Epithelial cell of prostate (primary cell): ENCODE results near the gene EFCAB5.
"Not testable (repeated sequence)": the region's sequence is repeated elsewhere in the genome, so short reads cannot be mapped to it uniquely, and the experiment has no call there.

Experiments used
- DNase-seq: peaks from one replicate; pipeline ENCODE4 v3.0.0-alpha.2; 2011; ENCODE audit warnings: low read depth, low spot score
- H3K27ac ChIP-seq: fragments of 450-650 bp; 2 replicates; pipeline ENCODE4 v1.5.1; 2017; ENCODE audit warnings: mild to moderate bottlenecking

The EFCAB5 gene

GRCh38 chr17:30000001-30000754 is 58.7 kb downstream of the EFCAB5 start:
- H3K27ac ChIP-seq = no peak overlapping the region
- DNase-seq = no peak

- H3K27ac ChIP-seq = no peak overlapping the region
- DNase-seq = no peak
Observed at GRCh38 chr17:30000755-30001257, 59.4 kb downstream of the EFCAB5 start.

GRCh38 chr17:30002088-30002487 is 60.7 kb downstream of the EFCAB5 start:
- no peak for DNase-seq
- H3K27ac ChIP-seq = no peak overlapping the region

GRCh38 chr17:30005709-30006320 is 64.4 kb downstream of the EFCAB5 start:
- H3K27ac ChIP-seq = no peak overlapping the region
- no peak for DNase-seq

- not testable (repeated sequence) for H3K27ac ChIP-seq, DNase-seq
Observed at GRCh38 chr17:30011934-30012333, 70.5 kb downstream of the EFCAB5 start.

GRCh38 chr17:30021708-30022317 is 80.4 kb downstream of the EFCAB5 start:
- no peak for DNase-seq
- no peak overlapping the region for H3K27ac ChIP-seq

- not testable (repeated sequence) for DNase-seq, H3K27ac ChIP-seq
Observed at GRCh38 chr17:30025325-30025724, 83.9 kb downstream of the EFCAB5 start.

GRCh38 chr17:30027676-30028075 is 86.2 kb downstream of the EFCAB5 start:
- H3K27ac ChIP-seq = no peak overlapping the region
- DNase-seq = no peak

GRCh38 chr17:30031214-30031869 is 89.9 kb downstream of the EFCAB5 start:
- no peak overlapping the region for H3K27ac ChIP-seq
- no peak for DNase-seq

- DNase-seq = no peak
- H3K27ac ChIP-seq = no peak overlapping the region
Observed at GRCh38 chr17:30035369-30035768, 93.9 kb downstream of the EFCAB5 start.

GRCh38 chr17:30040719-30041518 is 99.5 kb downstream of the EFCAB5 start:
- DNase-seq, H3K27ac ChIP-seq: not testable (repeated sequence)

- no peak overlapping the region for H3K27ac ChIP-seq
Observed at GRCh38 chr17:30041551-30041950, 100.1 kb downstream of the EFCAB5 start.

GRCh38 chr17:30062372-30062771 is 120.9 kb downstream of the EFCAB5 start:
- H3K27ac ChIP-seq = no peak overlapping the region
- DNase-seq = no peak

More at GRCh38 chr17:30041551-30041950, 100.1 kb downstream of the EFCAB5 start:
- DNase-seq = no peak

GRCh38 chr17:30064738-30065137 is 123.3 kb downstream of the EFCAB5 start:
- H3K27ac ChIP-seq = no peak overlapping the region
- DNase-seq = no peak

GRCh38 chr17:30068465-30068864 is 127.0 kb downstream of the EFCAB5 start:
- H3K27ac ChIP-seq = no peak overlapping the region
- DNase-seq = no peak

GRCh38 chr17:30074254-30074653 is 132.8 kb downstream of the EFCAB5 start:
- DNase-seq = no peak
- no peak overlapping the region for H3K27ac ChIP-seq

GRCh38 chr17:30074730-30075129 is 133.3 kb downstream of the EFCAB5 start:
- no peak for DNase-seq
- H3K27ac ChIP-seq = no peak overlapping the region

GRCh38 chr17:30082773-30083172 is 141.3 kb downstream of the EFCAB5 start:
- no peak for DNase-seq
- no peak overlapping the region for H3K27ac ChIP-seq

- no peak for DNase-seq
Observed at GRCh38 chr17:30084788-30085187, 143.4 kb downstream of the EFCAB5 start.

GRCh38 chr17:30086896-30087295 is 145.5 kb downstream of the EFCAB5 start:
- DNase-seq = no peak
- no peak overlapping the region for H3K27ac ChIP-seq

More at GRCh38 chr17:30084788-30085187, 143.4 kb downstream of the EFCAB5 start:
- no peak overlapping the region for H3K27ac ChIP-seq
